Liver (tissue), 9 donors: Measurements from ENCODE around the gene NUP93. TPM values are rescaled to one million over a fixed set of nuclear protein-coding genes. Genes with fewer than 3 reads are reported as not detected.
A peak's percentile ranks its signal among the peaks of the same experiment; 100 is the strongest.

Source experiments
- DNase-seq: peaks from one replicate; pipeline ENCODE4 v3.0.0-alpha.2; 2017; ENCODE audit warnings: low spot score
- H3K27ac ChIP-seq, 2 donors: one replicate each; pipeline ENCODE4 v1.7.0; 2013; ENCODE audit warnings: inconsistent platforms in 2 of 2, low read length in 2 of 2, control low read depth in 1 of 2, low read depth in 1 of 2, mild to moderate bottlenecking in 1 of 2
- H3K27me3 ChIP-seq, 4 donors: one replicate each; pipeline versions ENCODE4 v1.6.1 to v1.7.0; 2013; ENCODE audit warnings: low read length in 3 of 4, inconsistent platforms in 1 of 4, mild to moderate bottlenecking in 1 of 4, moderate library complexity in 1 of 4; ENCODE audit not compliant: control insufficient read depth in 4 of 4, insufficient read depth in 4 of 4
- H3K36me3 ChIP-seq, 4 donors: one replicate each; pipeline versions ENCODE4 v1.6.1 to v1.7.0; 2013; ENCODE audit warnings: low read length in 3 of 4, mild to moderate bottlenecking in 3 of 4, low read depth in 1 of 4, moderate library complexity in 1 of 4; ENCODE audit not compliant: control insufficient read depth in 4 of 4, insufficient read depth in 3 of 4
- H3K4me1 ChIP-seq, 4 donors: one replicate each; pipeline versions ENCODE4 v1.6.1 to v1.7.0; 2013; ENCODE audit warnings: low read length in 3 of 4, mild to moderate bottlenecking in 3 of 4, moderate library complexity in 1 of 4; ENCODE audit not compliant: control insufficient read depth in 4 of 4, insufficient read depth in 4 of 4
- H3K4me3 ChIP-seq, 3 donors: one replicate each; pipeline versions ENCODE4 v1.6.1 to v1.7.0; 2013; ENCODE audit warnings: low read length in 3 of 3, control low read depth in 1 of 3, low read depth in 1 of 3, mild to moderate bottlenecking in 1 of 3
- H3K9ac ChIP-seq, 2 donors: one replicate each; pipeline ENCODE4 v1.7.0; 2013; ENCODE audit warnings: low read length in 2 of 2, mild to moderate bottlenecking in 2 of 2, moderate library complexity in 2 of 2, control low read depth in 1 of 2, low read depth in 1 of 2
- H3K9me3 ChIP-seq, 4 donors: one replicate each; pipeline versions ENCODE4 v1.6.1 to v1.7.0; 2013; ENCODE audit warnings: low read length in 3 of 4; ENCODE audit not compliant: control insufficient read depth in 4 of 4
- ATF3 ChIP-seq: IDR thresholded peaks from 2 replicates; pipeline ENCODE4 v1.6.1; 2016; ENCODE audit warnings: antibody characterized with exemption
- CTCF ChIP-seq: fragments of 150-350 bp; IDR thresholded peaks from 2 replicates; pipeline ENCODE4 v1.5.1; 2017; ENCODE audit warnings: improper control_type of control experiment, low read depth, low read length; ENCODE audit not compliant: missing input control
- EGR1 ChIP-seq, 2 donors: IDR thresholded peaks; 2 replicates each; pipeline ENCODE4 v1.6.1; 2016 to 2018; ENCODE audit warnings: antibody characterized with exemption in 2 of 2, low read depth in 2 of 2
- FOXA1 ChIP-seq: IDR thresholded peaks from 2 replicates; pipeline ENCODE4 v1.6.1; 2016; ENCODE audit warnings: antibody characterized with exemption
- FOXA2 ChIP-seq: IDR thresholded peaks from 2 replicates; pipeline ENCODE4 v1.6.1; 2016; ENCODE audit warnings: antibody characterized with exemption
- GABPA ChIP-seq, 2 donors: IDR thresholded peaks in 1 of 2; conservative IDR thresholded peaks in 1 of 2; 2 replicates each; pipeline ENCODE4 v1.6.1; 2016; ENCODE audit warnings: antibody characterized with exemption in 2 of 2, mild to moderate bottlenecking in 1 of 2, moderate library complexity in 1 of 2
- HNF4A ChIP-seq, 2 donors: conservative IDR thresholded peaks; 2 replicates each; pipeline ENCODE4 v1.6.1; 2016; ENCODE audit warnings: antibody characterized with exemption in 2 of 2, mild to moderate bottlenecking in 2 of 2
- HNF4G ChIP-seq: IDR thresholded peaks from 2 replicates; pipeline ENCODE4 v1.6.1; 2016; ENCODE audit warnings: antibody characterized with exemption
- JUND ChIP-seq, 2 donors: IDR thresholded peaks; 2 replicates each; pipeline ENCODE4 v1.6.1; 2016; ENCODE audit warnings: antibody characterized with exemption in 2 of 2
- MAX ChIP-seq: IDR thresholded peaks from 2 replicates; pipeline ENCODE4 v1.6.1; 2016; ENCODE audit warnings: antibody characterized with exemption
- NR2F2 ChIP-seq: IDR thresholded peaks from 2 replicates; pipeline ENCODE4 v1.6.1; 2016; ENCODE audit warnings: antibody characterized with exemption
- RAD21 ChIP-seq, 2 donors: IDR thresholded peaks; 2 replicates each; pipeline ENCODE4 v1.6.1; 2016; ENCODE audit warnings: antibody characterized with exemption in 2 of 2, mild to moderate bottlenecking in 2 of 2
- REST ChIP-seq: IDR thresholded peaks from 2 replicates; pipeline ENCODE4 v1.6.1; 2016; ENCODE audit warnings: antibody characterized with exemption, mild to moderate bottlenecking
- RXRA ChIP-seq, 2 donors: IDR thresholded peaks; 2 replicates each; pipeline ENCODE4 v1.6.1; 2017 to 2018; ENCODE audit warnings: antibody characterized with exemption in 2 of 2, mild to moderate bottlenecking in 1 of 2
- SP1 ChIP-seq: IDR thresholded peaks from 2 replicates; pipeline ENCODE4 v1.6.1; 2018; ENCODE audit warnings: antibody characterized with exemption, mild to moderate bottlenecking
- TAF1 ChIP-seq: conservative IDR thresholded peaks from 2 replicates; pipeline ENCODE4 v1.6.1; 2016; ENCODE audit warnings: antibody characterized with exemption, mild to moderate bottlenecking
- YY1 ChIP-seq: IDR thresholded peaks from 2 replicates; pipeline ENCODE4 v1.6.1; 2016; ENCODE audit warnings: antibody characterized with exemption, mild to moderate bottlenecking
- ZBTB33 ChIP-seq: IDR thresholded peaks from 2 replicates; pipeline ENCODE4 v1.6.1; 2016; ENCODE audit warnings: antibody characterized with exemption
- WGBS: extraction: QIAGEN DNeasy Blood & Tissue Kit; methylation state at CpG from one replicate; pipeline ENCODE4 v1.1.7; 2013; 5-methylcytosine and 5-hydroxymethylcytosine counted together
- polyA plus RNA-seq, 2 donors: library from polyadenylated mRNA; stranded (reverse) in 1 of 2; unstranded in 1 of 2; fragments of 200-250 nt in 1 of 2; fragments of >200 nt in 1 of 2; fragmentation: Nextera tagmentation in 1 of 2; extraction: Ambion mirVana in 1 of 2; gene quantifications; one replicate each; pipeline versions ENCODE4 v1.2.1 to v1.2.3, GENCODE V29; 2013 to 2015
- total RNA-seq, 2 donors: library from RNA; depleted of rRNA; stranded (reverse); fragments of >200 nt; gene quantifications; one replicate each; pipeline ENCODE4 v1.2.3, GENCODE V29; 2014
- donor health status: healthy.
- donor health status: healthy.
- donor health status: healthy.
- donor health status: healthy.
- donor health status: healthy.

Gene NUP93
- total and polyA plus RNA-seq, 4 donors = 8.2 to 31.8 (median 9.8) TPM

- TF ChIP-seq ATF3 = peak; percentile 4
- peak in 1 of 2 donors; percentile 1 for TF ChIP-seq RXRA (IDR thresholded peaks at IDR 0.05)
- TF ChIP-seq EGR1 (IDR thresholded peaks at IDR 0.05; ENCODE audit: low read depth in 2 of 2) = peak in 1 of 2 donors; percentile 10
- peak; percentile 13 for TF ChIP-seq HNF4G
- no peak for TF ChIP-seq CTCF
- TF ChIP-seq JUND (IDR thresholded peaks at IDR 0.05) = peak in 1 of 2 donors; percentile 23
- TF ChIP-seq FOXA2 = no peak
- DNase-seq = no peak
- H3K27me3 ChIP-seq = no peaks in the 10 kb centered on the region
- H3K27ac ChIP-seq = peak overlapping the region; percentile 80 to 89
- H3K36me3 ChIP-seq = no peaks in the 10 kb centered on the region
- peak overlapping the region; percentile 39 to 83 for H3K9ac ChIP-seq
- no peaks in the 10 kb centered on the region for H3K9me3 ChIP-seq
- H3K4me1 ChIP-seq = peaks cover 4 to 19% (median 10%) of the 10 kb centered on the region in 4 donors
- 35% methylated on average over 4 of the region's 4 CpGs for WGBS
- peak overlapping the region; percentile 60 to 78 (median 77) for H3K4me3 ChIP-seq
Observed at GRCh38 chr16:56684256-56684925, 45.5 kb upstream of the NUP93 start.

GRCh38 chr16:56684926-56685590 is 44.9 kb upstream of the NUP93 start:
- Histone ChIP-seq H3K9ac (no peak overlapping the region), H3K9me3 (no peaks in the 10 kb centered on the region), H3K27me3 (no peaks in the 10 kb centered on the region), H3K4me3 (peak overlapping the region in 2 of 3 donors; percentile 60 to 77), H3K36me3 (no peaks in the 10 kb centered on the region), H3K4me1 (peaks cover 4 to 19% (median 10%) of the 10 kb centered on the region in 4 donors), H3K27ac (peak overlapping the region; percentile 80 to 89)
- WGBS = 39% methylated on average over 4 of the region's 4 CpGs
- TF ChIP-seq NR2F2 (no peak), YY1 (peak; percentile 93), MAX (peak; percentile 75), CTCF (no peak), FOXA2 (no peak), ATF3 (no peak), REST (peak; percentile 59), RXRA (IDR thresholded peaks at IDR 0.05) (peak in 1 of 2 donors; percentile 86), TAF1 (peak; percentile 89), RAD21 (IDR thresholded peaks at IDR 0.05) (peak in 1 of 2 donors; percentile 14), SP1 (peak; percentile 52), EGR1 (IDR thresholded peaks at IDR 0.05; ENCODE audit: low read depth in 2 of 2) (peak in 1 of 2 donors; percentile 43), GABPA (IDR thresholded peaks at IDR 0.05 in 1 of 2, conservative IDR thresholded peaks at IDR 0.05 in 1 of 2) (no peak), FOXA1 (no peak), JUND (IDR thresholded peaks at IDR 0.05) (peak; percentile 28 to 50), HNF4G (peak; percentile 10), HNF4A (conservative IDR thresholded peaks at IDR 0.05) (peak; percentile 35 to 82), ZBTB33 (peak; percentile 63)
- DNase-seq = no peak
